Measurements from ENCODE around the gene RRM1. TPM values are rescaled to one million over a fixed set of nuclear protein-coding genes. Genes with fewer than 3 reads are reported as not detected.
A peak's percentile ranks its signal among the peaks of the same experiment; 100 is the strongest.

The RRM1 gene
- total and polyA plus RNA-seq, 9 of the 15 experiments (the other 6 are each of a cell fraction or from before 2014, with no cell fraction given) = 113 to 270 (median 163) TPM

GRCh38 chr11:4187055-4187988 is 92.7 kb downstream of the RRM1 start (continued):
- TF ChIP-seq ZNF316 (IDR thresholded peaks at IDR 0.05) (0 out of 2 replicates have a peak, but pooled peaks have one; percentile 8), ZNF449 (CRISPR knock-in tag; IDR thresholded peaks at IDR 0.05) (no peak), PURB (CRISPR knock-in tag; IDR thresholded peaks at IDR 0.05; ENCODE audit: low read depth) (no peak), TARDBP (IDR thresholded peaks at IDR 0.05) (no peak), SREBF1 (IDR thresholded peaks at IDR 0.05; ENCODE audit: borderline replicate concordance, low read depth, low read length) (no peak), ZNF695 (CRISPR knock-in tag; IDR thresholded peaks at IDR 0.05) (no peak), SMAD4 (CRISPR knock-in tag; conservative IDR thresholded peaks at IDR 0.05) (no peak), TGIF2 (CRISPR knock-in tag; IDR thresholded peaks at IDR 0.05) (no peak), TAL1 (IDR thresholded peaks at IDR 0.05) (no peak), DNMT1 (IDR thresholded peaks at IDR 0.05) (no peak), NCOR1 (IDR thresholded peaks at IDR 0.05) (no peak), NRF1 (conservative IDR thresholded peaks at IDR 0.05 in 1 of 2, IDR thresholded peaks at IDR 0.05 in 1 of 2) (peak in 1 of 2 experiments; percentile 17; a peak in 1 of 4 replicates), MTA3 (IDR thresholded peaks at IDR 0.05; ENCODE audit: borderline replicate concordance) (peak; percentile 27; the same call in 1 of the 2 replicates), GABPB1 (CRISPR knock-in tag; IDR thresholded peaks at IDR 0.05) (0 out of 2 replicates have a peak, but pooled peaks have one; percentile 31), ZC3H11A (IDR thresholded peaks at IDR 0.05; ENCODE audit: low read depth, low read length) (no peak), ZNF830 (CRISPR knock-in tag; IDR thresholded peaks at IDR 0.05) (no peak), MED1 (CRISPR knock-in tag; IDR thresholded peaks at IDR 0.05; ENCODE audit: borderline replicate concordance) (no peak)
- TF ChIP-seq, protein P1, sequence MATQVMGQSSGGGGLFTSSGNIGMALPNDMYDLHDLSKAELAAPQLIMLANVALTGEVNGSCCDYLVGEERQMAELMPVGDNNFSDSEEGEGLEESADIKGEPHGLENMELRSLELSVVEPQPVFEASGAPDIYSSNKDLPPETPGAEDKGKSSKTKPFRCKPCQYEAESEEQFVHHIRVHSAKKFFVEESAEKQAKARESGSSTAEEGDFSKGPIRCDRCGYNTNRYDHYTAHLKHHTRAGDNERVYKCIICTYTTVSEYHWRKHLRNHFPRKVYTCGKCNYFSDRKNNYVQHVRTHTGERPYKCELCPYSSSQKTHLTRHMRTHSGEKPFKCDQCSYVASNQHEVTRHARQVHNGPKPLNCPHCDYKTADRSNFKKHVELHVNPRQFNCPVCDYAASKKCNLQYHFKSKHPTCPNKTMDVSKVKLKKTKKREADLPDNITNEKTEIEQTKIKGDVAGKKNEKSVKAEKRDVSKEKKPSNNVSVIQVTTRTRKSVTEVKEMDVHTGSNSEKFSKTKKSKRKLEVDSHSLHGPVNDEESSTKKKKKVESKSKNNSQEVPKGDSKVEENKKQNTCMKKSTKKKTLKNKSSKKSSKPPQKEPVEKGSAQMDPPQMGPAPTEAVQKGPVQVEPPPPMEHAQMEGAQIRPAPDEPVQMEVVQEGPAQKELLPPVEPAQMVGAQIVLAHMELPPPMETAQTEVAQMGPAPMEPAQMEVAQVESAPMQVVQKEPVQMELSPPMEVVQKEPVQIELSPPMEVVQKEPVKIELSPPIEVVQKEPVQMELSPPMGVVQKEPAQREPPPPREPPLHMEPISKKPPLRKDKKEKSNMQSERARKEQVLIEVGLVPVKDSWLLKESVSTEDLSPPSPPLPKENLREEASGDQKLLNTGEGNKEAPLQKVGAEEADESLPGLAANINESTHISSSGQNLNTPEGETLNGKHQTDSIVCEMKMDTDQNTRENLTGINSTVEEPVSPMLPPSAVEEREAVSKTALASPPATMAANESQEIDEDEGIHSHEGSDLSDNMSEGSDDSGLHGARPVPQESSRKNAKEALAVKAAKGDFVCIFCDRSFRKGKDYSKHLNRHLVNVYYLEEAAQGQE (IDR thresholded peaks at IDR 0.05; ENCODE audit: borderline replicate concordance) = peak; percentile 80
- TF ChIP-seq, protein P1 (CRISPR knock-in tag; IDR thresholded peaks at IDR 0.05; ENCODE audit: low read depth) = no peak
